Heart left ventricle (tissue), 16 donors: ENCODE measurements around the gene ZNF362. TPM values are rescaled to one million over a fixed set of nuclear protein-coding genes. Genes with fewer than 3 reads are reported as not detected.

Source experiments
- ATAC-seq, 4 donors: fragments of 200-7000 bp; cut with Tn5 transposase; one replicate each; pipeline ENCODE4 v1.9.1; 2020 to 2022; ENCODE audit warnings: moderate library complexity in 4 of 4, mild to moderate bottlenecking in 3 of 4, moderate number of reproducible peaks in 1 of 4
- DNase-seq, 5 donors: peaks; one replicate each; pipeline ENCODE4 v3.0.0-alpha.2; 2020
- H3K27ac ChIP-seq, 12 donors: fragments of 200-600 bp; sonication (generic) in 4 of 12; one replicate each; pipeline versions ENCODE4 v1.5.0 to v1.8.0; 2016 to 2022; ENCODE audit warnings: mild to moderate bottlenecking in 2 of 12
- H3K27me3 ChIP-seq, 9 donors: fragments of 200-600 bp; sonication (generic) in 2 of 9; one replicate each; pipeline versions ENCODE4 v1.5.1 to v1.8.0; 2016 to 2022; ENCODE audit warnings: mild to moderate bottlenecking in 3 of 9
- H3K36me3 ChIP-seq, 9 donors: fragments of 200-600 bp; sonication (generic) in 2 of 9; one replicate each; pipeline versions ENCODE4 v1.5.0 to v1.8.0; 2018 to 2022; ENCODE audit warnings: mild to moderate bottlenecking in 2 of 9
- H3K4me1 ChIP-seq, 12 donors: fragments of 200-600 bp; sonication (generic) in 4 of 12; one replicate each; pipeline versions ENCODE4 v1.5.0 to v1.8.0; 2016 to 2022; ENCODE audit warnings: mild to moderate bottlenecking in 3 of 12
- H3K4me3 ChIP-seq, 12 donors: fragments of 200-600 bp; sonication (generic) in 4 of 12; one replicate each; pipeline versions ENCODE4 v1.5.0 to v1.8.0; 2017 to 2022; ENCODE audit warnings: mild to moderate bottlenecking in 9 of 12, moderate library complexity in 4 of 12
- H3K9me3 ChIP-seq, 12 donors: fragments of 200-600 bp; sonication (generic) in 4 of 12; one replicate each; pipeline versions ENCODE4 v1.5.0 to v1.8.0; 2016 to 2022; ENCODE audit warnings: mild to moderate bottlenecking in 1 of 12
- CTCF ChIP-seq, 12 donors: fragments of 200-600 bp; sonication (generic) in 4 of 12; IDR thresholded peaks; one replicate each; pipeline versions ENCODE4 v1.5.0 to v1.8.0; 2018 to 2022; ENCODE audit warnings: antibody characterized with exemption in 12 of 12, mild to moderate bottlenecking in 5 of 12
- POLR2A ChIP-seq, 2 donors: fragments of 450-650 bp; IDR thresholded peaks; one replicate each; pipeline ENCODE4 v1.6.1; 2017; ENCODE audit warnings: antibody characterized with exemption in 2 of 2, mild to moderate bottlenecking in 2 of 2, moderate library complexity in 2 of 2
- WGBS, 4 donors: extraction: QIAGEN DNeasy Blood & Tissue Kit in 2 of 4; methylation state at CpG; one replicate each; pipeline versions ENCODE4 v1.1.5 to v1.1.7; 2013 to 2018; 5-methylcytosine and 5-hydroxymethylcytosine counted together
- intact Hi-C, 10 donors: fragments of 100-400 bp; cut with DNase I; formaldehyde crosslinking; loops; one replicate each; pipeline versions ENCODE4 v1.11.1 to v1.14.2; 2022
- polyA plus RNA-seq, 2 donors: library from polyadenylated mRNA; stranded (reverse); fragments of 200-250 nt; gene quantifications; one replicate each; pipeline ENCODE4 v1.2.3, GENCODE V29; 2013
- total RNA-seq, 9 donors: library from RNA; depleted of rRNA in 2 of 9; stranded (reverse); fragments of >200 nt in 2 of 9; fragmentation: NEBNext Ultra II Directional in 3 of 9; extraction: Animal tissue kit (Norgen Biotek cat#: 25700) in 3 of 9; gene quantifications; one replicate each; pipeline versions ENCODE4 v1.1.0 to v1.2.4, GENCODE V29; 2016 to 2023
- donor health status: ischemic (EF 13 %, LVEDD 7.1; RV severe dilation, severe dysfunction).
- donor health status: healthy with polysubstance abuse.
- donor health status: DM: no; HTN: yes; CAD: no.
- donor health status: DM: no; HTN: no; CAD: no.
- donor health status: ischemic (EF 25% LVEDD 6.9; RV normal size, moderate dysfunction).
- donor health status: ischemic (EF 25% LVEDD 5.7; RV mildly dilated, moderate dysfunction).
- donor health status: healthy.
- donor health status: DM: yes; HTN: yes; CAD: no.
- donor health status: ischemic (EF 35%, LVEDD 5.7; RV mildly dilated, moderate dysfunction).
- donor health status: nonischemic (EF 11% LVEDD 7.7; RV severe dilation, severe dysfunction).
- donor health status: DM: yes; HTN: yes; CAD: no.
- donor health status: PGD.
- donor health status: ischemic (EF 29% LVEDD 5.4; RV normal size, mild dysfunction).
- donor health status: nonischemic (EF 23%, LVEDD 6.1; RV moderate dilation, normal function).

ZNF362 gene
- total and polyA plus RNA-seq, 11 donors = 11.1 to 39.7 (median 32.5) TPM

DNA sequence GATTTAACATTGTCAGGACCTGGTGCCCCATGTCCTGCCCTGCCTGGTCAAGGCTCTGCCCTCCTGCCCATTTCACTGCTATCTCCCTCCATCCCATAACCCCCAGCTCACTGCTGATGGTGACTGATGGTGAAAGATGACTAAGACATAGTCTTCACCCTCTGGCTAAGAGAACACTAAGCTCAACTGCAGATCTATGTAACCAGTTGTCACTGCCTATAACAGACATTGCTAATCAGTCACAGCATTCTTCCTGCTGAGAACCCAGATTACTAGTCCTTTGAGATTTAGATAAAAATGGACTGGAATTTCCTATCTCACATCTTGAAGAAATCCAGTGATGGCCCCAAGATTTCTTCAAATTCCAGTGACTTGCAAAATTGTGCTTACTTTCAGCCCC is 8.0 kb upstream of the ZNF362 start:
- Histone ChIP-seq H3K27me3 (no peaks in the 10 kb centered on the region), H3K4me3 (no peak overlapping the region), H3K36me3 (no peaks in the 10 kb centered on the region), H3K9me3 (no peaks in the 10 kb centered on the region), H3K27ac (no peak overlapping the region), H3K4me1 (no peaks in the 10 kb centered on the region)
- DNase-seq (no peak), ATAC-seq (no peak)
- intact Hi-C loops = no loop called here
- TF ChIP-seq CTCF (IDR thresholded peaks at IDR 0.05) (no peak), POLR2A (IDR thresholded peaks at IDR 0.05) (no peak)

- TF ChIP-seq CTCF (IDR thresholded peaks at IDR 0.05) (no peak), POLR2A (IDR thresholded peaks at IDR 0.05) (no peak)
- no peak overlapping the region for H3K27ac ChIP-seq
- no peak for ATAC-seq
- H3K9me3 ChIP-seq = no peaks in the 10 kb centered on the region
- DNase-seq = no peak
- no peaks in the 10 kb centered on the region for H3K36me3 ChIP-seq
- WGBS, 4 donors = 82 to 92% (median 90%) methylated on average over 3 of the region's 3 CpGs
- intact Hi-C loops = no loop called here
- no peaks in the 10 kb centered on the region for H3K4me1 ChIP-seq
- no peaks in the 10 kb centered on the region for H3K27me3 ChIP-seq
- no peak overlapping the region for H3K4me3 ChIP-seq
These were observed 6.9 kb upstream of the ZNF362 start for GRCh38 chr1:33249422-33249821.

DNA sequence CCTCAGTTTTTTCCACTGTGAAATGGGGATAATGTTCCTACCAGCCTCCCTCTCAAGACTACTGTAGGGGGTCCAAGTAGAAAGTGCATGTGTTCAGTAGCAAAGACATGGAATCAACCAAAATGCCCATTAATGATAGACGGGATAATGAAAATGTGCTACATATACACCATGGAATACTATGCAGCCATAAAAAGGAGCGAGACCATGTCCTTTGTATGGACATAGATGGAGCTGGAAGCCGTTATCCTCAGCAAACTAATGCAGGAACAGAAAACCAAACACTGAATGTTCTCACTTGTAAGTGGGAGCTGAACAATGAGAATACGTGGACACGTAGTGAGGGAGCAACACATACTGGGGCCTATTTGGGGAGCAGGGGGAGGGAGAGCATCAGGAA is 6.1 kb upstream of the ZNF362 start:
- Histone ChIP-seq H3K9me3 (no peaks in the 10 kb centered on the region), H3K4me1 (peaks cover 0 to 5% (median 0%) of the 10 kb centered on the region in 12 donors), H3K27me3 (no peaks in the 10 kb centered on the region), H3K4me3 (no peak overlapping the region), H3K27ac (no peak overlapping the region), H3K36me3 (no peaks in the 10 kb centered on the region)
- DNase-seq (no peak), ATAC-seq (no peak)
- intact Hi-C loops = loop anchor here in 1 of 10 donors (10.0 kb wide), 1 partner anchor 115 kb away; no protein-coding TSS in a partner anchor
- TF ChIP-seq POLR2A (IDR thresholded peaks at IDR 0.05) (no peak), CTCF (IDR thresholded peaks at IDR 0.05) (no peak)
- WGBS, 4 donors = 93 to 98% (median 96%) methylated on average over 5 of the region's 5 CpGs

DNA sequence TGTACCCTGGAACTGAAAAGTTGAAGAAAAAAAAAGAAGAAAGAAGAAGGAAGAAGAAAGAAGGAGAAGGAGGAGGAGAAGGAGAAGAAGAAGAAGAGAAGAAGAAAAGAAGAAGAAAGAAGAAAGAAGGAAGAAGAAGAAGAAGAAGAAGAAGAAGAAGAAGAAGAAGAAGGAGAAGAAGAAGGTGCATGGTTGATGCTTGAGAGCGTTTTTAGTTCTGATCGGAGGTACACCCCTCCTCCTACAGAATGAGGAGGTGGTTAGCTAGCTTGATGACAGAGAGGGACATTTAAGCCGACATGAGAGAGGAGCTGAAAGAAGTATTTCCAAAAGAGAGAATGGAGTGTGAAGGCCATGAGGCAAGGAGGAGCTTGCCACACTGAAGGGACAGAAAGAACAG is 5.6 kb upstream of the ZNF362 start:
- TF ChIP-seq POLR2A (IDR thresholded peaks at IDR 0.05) = no peak
- no peak for TF ChIP-seq CTCF (IDR thresholded peaks at IDR 0.05)
- Histone ChIP-seq H3K27ac (no peak overlapping the region), H3K27me3 (no peaks in the 10 kb centered on the region), H3K9me3 (no peaks in the 10 kb centered on the region), H3K4me3 (no peak overlapping the region), H3K4me1 (peaks cover 0 to 10% (median 0%) of the 10 kb centered on the region in 12 donors), H3K36me3 (no peaks in the 10 kb centered on the region)
- 82 to 85% (median 85%) methylated on average over 3 of the region's 3 CpGs for WGBS, 4 donors
- no peak for ATAC-seq
- intact Hi-C loops = loop anchor here in 1 of 10 donors (10.0 kb wide), 1 partner anchor 116 kb away; no protein-coding TSS in a partner anchor
- no peak for DNase-seq
